Suprapubic skin (tissue), 4 donors: ENCODE measurements around the gene SAPCD1. TPM values are rescaled to one million over a fixed set of nuclear protein-coding genes. Genes with fewer than 3 reads are reported as not detected.
A peak's percentile ranks its signal among the peaks of the same experiment; 100 is the strongest.

Experiments
- DNase-seq, 2 donors: peaks; one replicate each; pipeline ENCODE4 v3.0.0-alpha.2; 2019; ENCODE audit warnings: low spot score in 2 of 2
- H3K27ac ChIP-seq: fragments of 200-600 bp; sonication (generic); one replicate; pipeline ENCODE4 v1.5.1; 2019
- H3K27me3 ChIP-seq: fragments of 200-600 bp; sonication (generic); one replicate; pipeline ENCODE4 v1.5.1; 2019
- H3K36me3 ChIP-seq: fragments of 200-600 bp; sonication (generic); one replicate; pipeline ENCODE4 v1.5.1; 2019
- H3K4me1 ChIP-seq: fragments of 200-600 bp; sonication (generic); one replicate; pipeline ENCODE4 v1.5.1; 2019
- H3K4me3 ChIP-seq: fragments of 200-600 bp; sonication (generic); one replicate; pipeline ENCODE4 v1.5.1; 2019; ENCODE audit warnings: mild to moderate bottlenecking
- H3K9me3 ChIP-seq: fragments of 200-600 bp; sonication (generic); one replicate; pipeline ENCODE4 v1.5.1; 2019
- CTCF ChIP-seq, 2 donors: fragments of 200-600 bp in 1 of 2; fragments of 450-650 bp in 1 of 2; sonication (generic) in 1 of 2; IDR thresholded peaks; one replicate each; pipeline ENCODE4 v1.5.1; 2016 to 2019; ENCODE audit warnings: antibody characterized with exemption in 2 of 2, mild to moderate bottlenecking in 1 of 2, moderate library complexity in 1 of 2
- EP300 ChIP-seq: sonication (generic); formaldehyde crosslinking; IDR thresholded peaks from one replicate; pipeline ENCODE4 v1.6.1; 2017; ENCODE audit warnings: antibody characterized with exemption
- POLR2A ChIP-seq, 2 donors: fragments of 450-650 bp; IDR thresholded peaks; one replicate each; pipeline ENCODE4 v1.6.1; 2017; ENCODE audit warnings: antibody characterized with exemption in 2 of 2, mild to moderate bottlenecking in 2 of 2, moderate library complexity in 2 of 2
- POLR2AphosphoS5 ChIP-seq, 3 donors: sonication (generic); formaldehyde crosslinking; IDR thresholded peaks; one replicate each; pipeline ENCODE4 v1.6.1; 2017; ENCODE audit warnings: antibody characterized with exemption in 3 of 3
- WGBS: methylation state at CpG from one replicate; pipeline ENCODE4 v1.1.5; 2018; 5-methylcytosine and 5-hydroxymethylcytosine counted together
- total RNA-seq, 4 donors: library from RNA; depleted of rRNA; stranded (reverse); fragments of >200 nt; gene quantifications; one replicate each; pipeline ENCODE4 v1.1.0, GENCODE V29; 2016

Gene SAPCD1
- 10 to 100 TPM in 3 of 4 donors, 1 to 10 TPM in 1; 9.3 to 42.2 (median 20.3) TPM for total RNA-seq

- TF ChIP-seq POLR2AphosphoS5 (IDR thresholded peaks at IDR 0.05) = no peak
- TF ChIP-seq EP300 = no peak
- no peak for TF ChIP-seq POLR2A (IDR thresholded peaks at IDR 0.05)
- TF ChIP-seq CTCF (IDR thresholded peaks at IDR 0.05) = no peak
- H3K4me1 ChIP-seq = peaks cover 21% of the 10 kb centered on the region
- DNase-seq = no peak
Measured at GRCh38 chr6:31762356-31762755, at the start of gene SAPCD1. Gene SAPCD1 (plus strand): TSS chr6:31762656. CDS start chr6:31763055, 399 bp downstream.

GRCh38 chr6:31713465-31713864 lies 49.0 kb upstream of the SAPCD1 start:
- Histone ChIP-seq H3K36me3 (no peaks in the 10 kb centered on the region), H3K27me3 (no peaks in the 10 kb centered on the region), H3K4me3 (no peak overlapping the region), H3K9me3 (no peaks in the 10 kb centered on the region), H3K27ac (peak overlapping the region; percentile 45), H3K4me1 (peaks cover 70% of the 10 kb centered on the region)
- DNase-seq = no peak
- 51% methylated on average over 4 of the region's 4 CpGs for WGBS
- TF ChIP-seq POLR2A (IDR thresholded peaks at IDR 0.05) = no peak
- no peak for TF ChIP-seq POLR2AphosphoS5 (IDR thresholded peaks at IDR 0.05)

More at GRCh38 chr6:31762356-31762755, at the start of gene SAPCD1:
- H3K9me3 ChIP-seq = no peaks in the 10 kb centered on the region
- H3K4me3 ChIP-seq = no peak within 1 kb of the TSS
- WGBS = 74% methylated on average over 4 of the region's 4 CpGs
- no peak within 1 kb of the TSS for H3K27ac ChIP-seq
- H3K27me3 ChIP-seq = no peaks in the 10 kb centered on the region
- H3K36me3 ChIP-seq = peaks cover 22% of the 10 kb centered on the region

GRCh38 chr6:31713991-31714684 lies 48.3 kb upstream of the SAPCD1 start:
- TF ChIP-seq POLR2AphosphoS5 (IDR thresholded peaks at IDR 0.05) (no peak), EP300 (no peak), CTCF (IDR thresholded peaks at IDR 0.05) (no peak), POLR2A (IDR thresholded peaks at IDR 0.05) (no peak)
- WGBS = 38% methylated on average over 5 of the region's 5 CpGs
- no peak for DNase-seq
- H3K36me3 ChIP-seq = no peaks in the 10 kb centered on the region
- H3K27me3 ChIP-seq = no peaks in the 10 kb centered on the region
- H3K4me3 ChIP-seq = no peak overlapping the region
- peak overlapping the region; percentile 45 for H3K27ac ChIP-seq
- no peaks in the 10 kb centered on the region for H3K9me3 ChIP-seq
- H3K4me1 ChIP-seq = peaks cover 77% of the 10 kb centered on the region

GRCh38 chr6:31715022-31715958 lies 47.2 kb upstream of the SAPCD1 start, which contains the start of gene LY6G6D:
Gene LY6G6D (plus strand): TSS chr6:31715348. CDS start chr6:31715356, 8 bp downstream.
- DNase-seq = no peak
- H3K27me3 ChIP-seq = no peaks in the 10 kb centered on the region
- peaks cover 89% of the 10 kb centered on the region for H3K4me1 ChIP-seq
- TF ChIP-seq EP300 (no peak), CTCF (IDR thresholded peaks at IDR 0.05) (no peak), POLR2A (IDR thresholded peaks at IDR 0.05) (no peak), POLR2AphosphoS5 (IDR thresholded peaks at IDR 0.05) (no peak)
- no peaks in the 10 kb centered on the region for H3K9me3 ChIP-seq
- H3K27ac ChIP-seq = peak within 1 kb of the TSS; percentile 38
- H3K4me3 ChIP-seq = no peak within 1 kb of the TSS
- no peaks in the 10 kb centered on the region for H3K36me3 ChIP-seq
- WGBS = 48% methylated on average over 9 of the region's 16 CpGs

GRCh38 chr6:31717499-31718222 lies 44.8 kb upstream of the SAPCD1 start:
- Histone ChIP-seq H3K27me3 (no peaks in the 10 kb centered on the region), H3K4me3 (no peak overlapping the region), H3K4me1 (peaks cover 81% of the 10 kb centered on the region), H3K27ac (peak overlapping the region; percentile 88), H3K9me3 (no peaks in the 10 kb centered on the region), H3K36me3 (no peaks in the 10 kb centered on the region)
- 50% methylated on average over 10 of the region's 10 CpGs for WGBS
- TF ChIP-seq CTCF (IDR thresholded peaks at IDR 0.05) = no peak
- TF ChIP-seq POLR2A (IDR thresholded peaks at IDR 0.05) = no peak
- no peak for TF ChIP-seq EP300
- TF ChIP-seq POLR2AphosphoS5 (IDR thresholded peaks at IDR 0.05) = no peak
- DNase-seq = no peak
